GF-D8 (cell line): ENCODE data around the gene RETREG1.
"Not testable (repeated sequence)": the region's sequence is repeated elsewhere in the genome, so short reads cannot be mapped to it uniquely, and the experiment has no call there.

Experiments used
- DNase-seq: peaks from one replicate; lab custom pipeline; 2025; lab: John Stamatoyannopoulos, UW

Gene RETREG1

GRCh38 chr5:16616536-16617273 is at the start of gene RETREG1:
Gene RETREG1, minus strand, starts transcription at chr5:16616997. Its CDS starts 26 bp downstream, at chr5:16616971.
- no peak for DNase-seq

- DNase-seq = no peak
These were observed 49.5 kb upstream of the RETREG1 start for GRCh38 chr5:16666130-16666882.

GRCh38 chr5:16665601-16666000 is 48.8 kb upstream of the RETREG1 start:
- DNase-seq = no peak

- DNase-seq = no peak
These were observed 47.6 kb upstream of the RETREG1 start for GRCh38 chr5:16664368-16664767.

- DNase-seq = no peak
These were observed 47.0 kb upstream of the RETREG1 start for GRCh38 chr5:16663840-16664239.

- DNase-seq = no peak
These were observed 44.9 kb upstream of the RETREG1 start for GRCh38 chr5:16661713-16662112.

GRCh38 chr5:16660982-16661381 is 44.2 kb upstream of the RETREG1 start:
- no peak for DNase-seq

GRCh38 chr5:16659536-16659935 is 42.7 kb upstream of the RETREG1 start:
- no peak for DNase-seq

- DNase-seq = no peak
These were observed 39.9 kb upstream of the RETREG1 start for GRCh38 chr5:16656561-16657191.

GRCh38 chr5:16654647-16655334 is 38.0 kb upstream of the RETREG1 start:
- DNase-seq = no peak

- not testable (repeated sequence) for DNase-seq
These were observed 31.9 kb upstream of the RETREG1 start for GRCh38 chr5:16648739-16649138.

- DNase-seq = no peak
These were observed 27.6 kb upstream of the RETREG1 start for GRCh38 chr5:16644301-16644889.

GRCh38 chr5:16642867-16643266 is 26.1 kb upstream of the RETREG1 start:
- DNase-seq = no peak

- DNase-seq = no peak
These were observed 22.4 kb upstream of the RETREG1 start for GRCh38 chr5:16639206-16639605.

- DNase-seq = no peak
These were observed 11.6 kb upstream of the RETREG1 start for GRCh38 chr5:16628376-16628775.

- DNase-seq = no peak
These were observed 10.0 kb upstream of the RETREG1 start for GRCh38 chr5:16626696-16627264.

- no peak for DNase-seq
These were observed 8.3 kb upstream of the RETREG1 start for GRCh38 chr5:16625096-16625495.

GRCh38 chr5:16619136-16619535 is 2.3 kb upstream of the RETREG1 start:
- DNase-seq = no peak

GRCh38 chr5:16618138-16618897 is 1.5 kb upstream of the RETREG1 start:
- no peak for DNase-seq

GRCh38 chr5:16617274-16617968 is 624 bp upstream of the RETREG1 start:
- no peak for DNase-seq
